GM04504 (cell line): ENCODE measurements around the gene G2E3.
"Not testable (repeated sequence)": the region's sequence is repeated elsewhere in the genome, so short reads cannot be mapped to it uniquely, and the experiment has no call there.

Experiments used
- DNase-seq: peaks from one replicate; pipeline ENCODE4 v3.0.0-alpha.2; 2012; ENCODE audit warnings: low read depth

The G2E3 gene

GRCh38 chr14:30558675-30559555 lies at the start of gene G2E3:
TSS of gene G2E3 (plus strand) at chr14:30559158. CDS start at chr14:30581080, 21,922 bp downstream.
- DNase-seq, result peak; percentile 69

DNA sequence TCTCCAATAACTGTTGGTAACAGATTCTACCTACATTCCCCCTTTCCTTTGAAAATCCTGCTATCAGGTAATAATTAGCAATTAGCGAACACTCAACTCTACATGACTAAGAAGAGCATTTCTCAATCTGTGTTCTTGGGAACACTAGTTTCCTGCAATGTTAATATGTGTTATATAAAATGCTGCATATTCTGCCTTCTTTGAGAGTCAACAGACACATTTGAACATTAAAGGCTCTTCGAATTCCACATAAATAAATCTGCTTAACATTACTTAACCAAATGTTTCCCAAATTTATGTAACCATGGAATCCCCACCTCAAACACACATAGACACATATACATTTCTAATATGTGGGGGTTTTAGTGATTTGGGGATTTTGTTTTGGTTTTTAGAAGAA lies 41.2 kb upstream of the G2E3 start:
- no peak for DNase-seq

DNA sequence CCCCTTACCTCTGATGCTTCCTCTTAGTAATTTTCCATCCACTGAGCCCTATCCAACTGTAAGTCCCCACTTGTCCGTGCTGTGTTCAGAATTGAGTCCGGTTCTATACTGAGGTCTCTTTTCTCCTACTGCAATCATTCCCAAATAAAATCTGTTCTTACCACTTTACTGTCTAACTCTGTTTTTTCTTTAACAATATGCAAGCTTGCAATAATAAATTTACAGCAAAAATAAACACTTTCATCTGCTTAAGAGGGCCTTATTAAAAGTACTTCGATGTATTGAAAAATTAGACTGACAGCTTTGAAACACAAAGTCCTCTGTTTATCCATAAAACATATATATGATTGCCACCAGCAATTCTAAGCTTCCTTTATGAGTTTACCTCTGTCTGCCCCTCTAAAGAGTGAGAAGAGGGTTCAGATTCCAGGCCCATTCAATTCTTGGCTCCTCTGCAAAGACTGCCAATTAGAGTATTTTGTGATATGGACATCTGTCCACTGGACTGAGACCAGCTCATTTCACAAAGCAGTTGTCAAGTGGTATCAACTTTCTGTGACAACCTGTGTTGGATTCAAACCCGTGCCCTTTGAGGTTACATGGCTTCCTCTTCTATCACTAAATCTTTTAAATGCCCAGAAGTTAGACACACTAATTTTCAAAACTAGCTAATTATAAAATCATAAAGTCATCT lies 39.9 kb upstream of the G2E3 start:
- DNase-seq, result no peak

GRCh38 chr14:30519961-30520360 lies 39.0 kb upstream of the G2E3 start:
- DNase-seq, result no peak

- no peak for DNase-seq
These were observed 38.4 kb upstream of the G2E3 start for GRCh38 chr14:30520536-30520935.

- DNase-seq, result peak; percentile 6
These were observed 36.8 kb upstream of the G2E3 start for GRCh38 chr14:30521899-30522736.

- DNase-seq, result no peak
These were observed 33.1 kb upstream of the G2E3 start for GRCh38 chr14:30525833-30526232.

GRCh38 chr14:30527196-30527595 lies 31.8 kb upstream of the G2E3 start:
- DNase-seq, result no peak

GRCh38 chr14:30528119-30528518 lies 30.8 kb upstream of the G2E3 start:
- DNase-seq, result no peak

GRCh38 chr14:30528778-30529642 lies 29.9 kb upstream of the G2E3 start:
- DNase-seq, result no peak

- no peak for DNase-seq
These were observed 26.7 kb upstream of the G2E3 start for GRCh38 chr14:30532264-30532663.

DNA sequence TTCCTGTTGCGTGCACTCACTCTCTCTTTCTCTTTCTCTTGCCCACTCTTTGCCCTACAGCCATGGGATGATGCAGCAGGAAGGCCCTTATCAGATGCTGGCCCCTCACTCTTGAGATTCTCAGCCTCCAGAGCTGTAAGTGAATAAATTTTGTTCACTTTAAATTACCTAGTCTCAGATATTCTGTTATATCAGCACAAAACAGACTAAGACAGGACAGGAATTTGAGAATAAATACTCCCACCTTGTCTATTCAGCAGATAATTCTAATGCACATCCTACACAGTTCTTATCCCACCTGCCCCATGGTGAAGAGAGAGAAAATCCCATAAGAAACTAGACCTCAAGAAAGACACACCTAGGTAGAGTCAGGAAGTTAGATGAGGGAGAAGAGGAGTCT lies 25.8 kb upstream of the G2E3 start:
- no peak for DNase-seq

- no peak for DNase-seq
These were observed 17.6 kb upstream of the G2E3 start for GRCh38 chr14:30541318-30541717.

DNA sequence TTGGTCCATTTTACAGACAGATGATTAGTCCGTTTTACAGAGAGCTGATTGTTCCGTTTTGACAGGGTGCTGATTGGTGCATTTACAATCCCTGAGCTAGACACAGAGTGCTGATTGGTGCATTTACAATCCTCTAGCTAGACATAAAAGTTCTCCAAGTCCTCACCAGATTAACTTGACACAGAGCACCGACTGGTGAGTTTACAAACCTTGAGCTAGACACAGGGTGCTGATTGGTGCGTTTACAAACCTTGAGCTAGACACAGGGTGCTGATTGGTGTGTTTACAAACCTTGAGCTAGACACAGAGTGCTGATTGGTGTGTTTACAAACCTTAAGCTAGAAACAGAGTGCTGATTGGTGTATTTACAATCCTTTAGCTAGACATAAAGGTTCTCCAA lies 12.2 kb upstream of the G2E3 start:
- DNase-seq, result not testable (repeated sequence)

DNA sequence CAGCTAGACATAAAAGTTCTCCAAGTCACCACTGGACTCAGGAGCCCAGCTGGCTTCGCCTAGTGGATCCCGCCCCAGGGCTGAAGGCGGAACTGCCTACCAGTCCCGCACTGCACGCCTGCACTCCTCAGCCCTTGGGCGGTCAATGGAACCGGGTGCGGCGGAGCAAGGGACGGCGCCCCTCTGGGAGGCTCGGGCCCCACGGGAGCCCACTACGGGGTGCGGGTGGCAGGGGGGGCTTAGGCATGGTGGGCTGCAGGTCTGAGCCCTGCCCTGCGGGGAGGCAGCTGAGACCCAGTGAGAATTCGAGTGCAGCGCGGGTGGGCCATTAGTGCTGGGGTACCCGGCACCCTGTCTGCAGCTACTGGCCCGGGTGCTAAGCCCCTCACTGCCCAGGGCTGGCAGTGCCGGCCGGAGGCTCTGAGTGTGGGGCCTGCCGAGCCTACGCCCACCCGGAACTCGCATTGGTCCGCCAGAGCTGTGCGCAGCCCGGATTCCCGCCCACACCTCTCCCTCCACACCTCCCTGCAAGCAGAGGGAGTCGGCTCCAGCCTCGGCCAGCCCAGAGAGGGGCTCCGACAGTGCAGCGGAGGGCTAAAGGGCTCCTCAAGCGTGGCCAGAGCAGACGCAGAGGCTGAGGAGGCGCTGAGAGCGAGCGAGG lies 11.4 kb upstream of the G2E3 start:
- DNase-seq, result no peak

DNA sequence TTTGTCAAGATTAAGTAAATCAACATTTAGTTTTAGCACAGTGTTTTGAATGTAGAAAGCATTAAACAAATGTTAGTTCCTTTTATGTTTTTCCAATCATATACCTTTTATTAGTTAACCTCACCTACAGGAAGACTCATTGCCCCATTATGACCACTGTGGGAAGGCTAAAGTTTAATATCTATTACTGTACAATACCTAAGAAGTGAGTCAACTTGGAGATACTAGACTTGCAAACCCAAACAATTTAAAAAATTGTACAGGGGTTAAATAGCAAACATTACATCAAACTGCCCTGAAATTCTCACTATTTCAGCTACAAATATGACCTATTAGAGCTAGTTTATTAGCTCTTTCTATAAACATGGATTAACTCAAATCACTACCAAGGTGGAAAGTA lies 8.6 kb upstream of the G2E3 start:
- DNase-seq, result no peak

DNA sequence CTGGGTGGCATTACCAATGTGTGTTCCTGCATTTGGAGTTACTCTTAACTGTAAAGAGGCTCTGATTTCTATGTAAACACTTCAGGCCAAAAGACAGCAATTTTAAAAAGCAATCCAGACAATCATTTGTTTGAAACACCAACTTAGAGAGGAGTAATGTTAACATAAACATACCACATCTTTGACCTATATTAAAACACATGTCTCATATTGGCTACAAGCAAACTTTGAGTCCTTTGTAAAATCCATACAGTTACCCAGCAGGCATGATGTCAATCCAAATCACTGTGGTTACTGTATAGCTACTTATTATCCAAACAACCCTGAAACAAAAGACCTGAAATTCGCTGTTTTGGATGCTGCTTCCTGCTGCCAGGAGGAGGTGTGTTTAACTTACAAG lies 7.5 kb upstream of the G2E3 start:
- DNase-seq, result no peak

DNA sequence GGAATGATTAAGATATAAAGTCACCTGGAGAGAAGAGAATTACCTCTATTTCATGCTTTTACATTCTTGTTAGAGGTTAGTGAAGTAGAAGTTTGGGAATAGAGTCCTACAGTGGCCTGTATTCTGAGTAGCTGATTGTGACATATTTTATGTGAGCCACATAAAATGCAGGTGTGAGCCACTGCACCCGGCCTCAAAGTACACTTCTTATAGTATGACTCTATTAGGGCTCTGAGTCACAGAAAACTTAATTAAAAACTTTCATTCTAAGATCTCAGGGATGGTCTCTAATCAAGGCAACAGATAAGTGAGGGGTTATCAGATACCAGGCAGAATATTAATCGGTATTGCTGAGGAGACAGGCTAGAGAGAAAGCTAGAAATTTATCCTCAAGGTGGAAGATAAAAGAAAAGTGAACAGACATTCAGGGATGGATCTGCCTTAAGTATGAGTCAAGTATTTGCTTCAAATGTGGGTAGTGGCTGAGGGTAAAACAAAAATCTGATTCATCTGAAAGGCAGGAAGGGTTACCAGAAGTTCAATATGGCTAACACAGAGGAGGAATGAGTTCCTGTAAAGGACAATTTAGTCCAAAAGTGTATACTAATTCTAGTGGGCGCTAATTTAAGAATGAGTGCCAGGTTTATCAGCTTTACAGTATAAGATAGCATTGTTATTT lies 5.5 kb upstream of the G2E3 start:
- DNase-seq, result peak; percentile 17

DNA sequence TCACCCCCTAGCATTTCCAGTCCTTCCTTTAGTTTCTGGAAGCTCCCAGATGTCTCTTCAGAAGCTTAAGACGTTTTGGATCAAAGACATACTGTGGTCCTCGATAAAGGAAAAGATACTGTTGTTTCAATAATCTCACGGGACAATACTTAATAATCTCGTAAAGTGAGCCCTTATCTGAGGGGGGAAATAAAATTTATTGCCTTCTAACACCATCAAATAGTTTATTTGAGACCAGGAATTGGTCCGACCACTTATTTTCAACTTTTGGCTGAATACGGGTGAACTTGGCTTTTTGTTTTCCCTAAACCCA lies 640 bp upstream of the G2E3 start:
- DNase-seq, result no peak

DNA sequence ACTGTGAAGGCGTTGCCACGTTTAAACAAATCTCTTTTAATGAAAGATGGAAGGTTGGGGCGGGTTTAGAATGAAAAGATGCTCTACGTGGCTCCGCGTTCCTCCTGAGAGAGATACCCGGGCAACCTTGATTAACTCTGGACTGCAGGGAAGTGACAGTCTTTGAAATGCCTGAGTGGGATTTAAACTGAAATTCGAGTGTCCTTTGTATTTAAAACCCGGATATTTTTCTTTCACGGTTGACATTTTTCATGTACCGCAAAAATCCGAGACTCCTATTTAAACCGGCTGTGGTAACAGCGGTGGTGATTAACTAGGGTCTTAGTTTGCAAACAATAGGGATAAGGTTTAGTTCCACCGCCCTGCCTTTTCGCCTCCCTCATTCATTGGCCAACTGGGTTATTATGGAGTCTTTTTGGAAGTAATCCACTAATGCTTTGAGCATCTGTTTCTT lies 707 bp downstream of the G2E3 start:
- no peak for DNase-seq

DNA sequence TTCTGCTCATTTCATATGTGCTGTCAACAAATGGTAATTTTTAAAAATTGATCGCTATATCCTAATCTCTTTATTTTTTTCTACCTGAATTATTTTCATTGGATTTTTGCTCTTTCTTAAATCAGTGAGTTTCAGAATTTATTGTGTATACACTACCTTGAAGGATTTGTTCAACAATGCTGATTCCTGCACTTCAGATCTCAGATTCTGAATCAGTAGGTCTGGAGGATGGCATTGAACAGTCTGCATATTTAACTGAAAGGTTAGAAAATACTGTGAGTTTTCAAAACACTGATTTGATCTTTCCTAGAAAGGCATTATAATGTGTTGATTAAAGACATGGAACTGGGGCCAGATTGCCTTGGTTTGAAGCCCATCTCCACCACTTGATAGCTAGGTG lies 1.6 kb downstream of the G2E3 start:
- no peak for DNase-seq
